Esophagus squamous epithelium (tissue), 4 donors: Measurements from ENCODE around the gene APOBEC3H.

ENCODE experiments used
- POLR2A ChIP-seq, 4 donors: fragments of 450-650 bp; IDR thresholded peaks; one replicate each; pipeline ENCODE4 v1.6.1; 2017; ENCODE audit warnings: antibody characterized with exemption in 4 of 4, mild to moderate bottlenecking in 4 of 4, moderate library complexity in 3 of 4
- TF ChIP-seq, protein P1 (sequence below), 6 experiments: fragments of 450-650 bp in 4 of 6; fragments of 200-600 bp in 2 of 6; sonication (generic) in 2 of 6; IDR thresholded peaks; one replicate each; pipeline ENCODE4 v1.5.1; 2016 to 2019; ENCODE audit warnings: antibody characterized with exemption in 6 of 6, mild to moderate bottlenecking in 4 of 6, moderate library complexity in 4 of 6

DNA sequence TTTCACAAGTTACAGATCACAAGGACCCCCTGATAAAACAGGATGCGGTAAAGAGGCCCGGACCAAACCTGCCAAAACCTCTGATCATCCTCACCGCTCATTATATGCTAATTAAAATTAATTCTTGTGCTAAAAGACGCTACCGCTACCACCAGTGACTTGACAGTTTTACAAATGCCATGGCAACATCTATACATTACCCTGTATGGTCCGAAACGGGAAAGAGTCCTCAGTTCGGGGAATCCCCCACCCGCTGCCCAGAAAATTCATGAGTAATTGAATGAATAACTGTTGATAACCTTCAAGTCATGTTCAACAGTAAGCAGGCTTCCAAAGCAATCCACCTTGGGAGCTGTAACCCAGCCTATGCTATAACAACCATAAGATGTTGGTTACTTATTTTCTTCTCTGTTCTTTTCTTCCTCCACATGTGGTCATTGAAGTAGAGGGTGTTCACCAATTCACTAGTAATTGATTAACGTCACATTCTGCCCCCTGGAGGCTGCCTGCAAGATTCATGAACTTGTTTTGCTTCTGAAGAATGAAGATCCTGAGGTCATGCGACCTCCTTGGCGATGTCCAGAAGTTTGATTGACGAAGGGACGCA lies 20.6 kb downstream of the APOBEC3H start:
- TF ChIP-seq, protein P1, sequence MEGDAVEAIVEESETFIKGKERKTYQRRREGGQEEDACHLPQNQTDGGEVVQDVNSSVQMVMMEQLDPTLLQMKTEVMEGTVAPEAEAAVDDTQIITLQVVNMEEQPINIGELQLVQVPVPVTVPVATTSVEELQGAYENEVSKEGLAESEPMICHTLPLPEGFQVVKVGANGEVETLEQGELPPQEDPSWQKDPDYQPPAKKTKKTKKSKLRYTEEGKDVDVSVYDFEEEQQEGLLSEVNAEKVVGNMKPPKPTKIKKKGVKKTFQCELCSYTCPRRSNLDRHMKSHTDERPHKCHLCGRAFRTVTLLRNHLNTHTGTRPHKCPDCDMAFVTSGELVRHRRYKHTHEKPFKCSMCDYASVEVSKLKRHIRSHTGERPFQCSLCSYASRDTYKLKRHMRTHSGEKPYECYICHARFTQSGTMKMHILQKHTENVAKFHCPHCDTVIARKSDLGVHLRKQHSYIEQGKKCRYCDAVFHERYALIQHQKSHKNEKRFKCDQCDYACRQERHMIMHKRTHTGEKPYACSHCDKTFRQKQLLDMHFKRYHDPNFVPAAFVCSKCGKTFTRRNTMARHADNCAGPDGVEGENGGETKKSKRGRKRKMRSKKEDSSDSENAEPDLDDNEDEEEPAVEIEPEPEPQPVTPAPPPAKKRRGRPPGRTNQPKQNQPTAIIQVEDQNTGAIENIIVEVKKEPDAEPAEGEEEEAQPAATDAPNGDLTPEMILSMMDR (IDR thresholded peaks at IDR 0.05), result peak in 5 of 6 experiments; percentile 42 to 60 (median 57)
- no peak for TF ChIP-seq POLR2A (IDR thresholded peaks at IDR 0.05)
